ENCODE measurements around the gene ARHGEF2.

ARHGEF2 gene

DNA sequence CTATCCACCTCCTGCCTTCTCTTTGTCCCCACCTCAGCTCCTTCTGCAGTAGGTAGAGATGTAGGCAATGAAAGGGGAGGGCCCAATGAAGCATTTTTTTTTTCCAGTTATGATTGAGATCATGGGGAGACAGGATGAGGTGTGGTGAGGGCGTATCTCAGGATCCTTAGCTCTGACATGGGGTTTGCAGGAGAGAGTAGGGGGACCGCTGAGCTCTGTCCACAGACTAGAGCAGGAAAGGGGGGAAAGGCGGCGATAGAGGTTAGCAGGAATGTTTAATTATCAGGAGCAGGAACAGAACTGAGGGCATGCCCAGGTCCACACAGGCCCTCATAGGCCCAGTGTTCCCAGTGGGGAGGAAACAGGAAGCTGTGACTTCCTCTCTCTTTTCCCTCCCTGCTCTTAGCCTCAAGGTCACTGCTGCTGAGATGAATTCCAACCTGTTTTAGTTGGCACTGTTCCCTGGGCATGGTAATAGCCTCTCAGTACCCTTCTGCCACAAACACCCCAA lies 37.8 kb downstream of the ARHGEF2 start:
- no peak for TF ChIP-seq EZH2phosphoT487 (conservative IDR thresholded peaks at IDR 0.05; ENCODE audit: low read length)
- TF ChIP-seq, protein P1, sequence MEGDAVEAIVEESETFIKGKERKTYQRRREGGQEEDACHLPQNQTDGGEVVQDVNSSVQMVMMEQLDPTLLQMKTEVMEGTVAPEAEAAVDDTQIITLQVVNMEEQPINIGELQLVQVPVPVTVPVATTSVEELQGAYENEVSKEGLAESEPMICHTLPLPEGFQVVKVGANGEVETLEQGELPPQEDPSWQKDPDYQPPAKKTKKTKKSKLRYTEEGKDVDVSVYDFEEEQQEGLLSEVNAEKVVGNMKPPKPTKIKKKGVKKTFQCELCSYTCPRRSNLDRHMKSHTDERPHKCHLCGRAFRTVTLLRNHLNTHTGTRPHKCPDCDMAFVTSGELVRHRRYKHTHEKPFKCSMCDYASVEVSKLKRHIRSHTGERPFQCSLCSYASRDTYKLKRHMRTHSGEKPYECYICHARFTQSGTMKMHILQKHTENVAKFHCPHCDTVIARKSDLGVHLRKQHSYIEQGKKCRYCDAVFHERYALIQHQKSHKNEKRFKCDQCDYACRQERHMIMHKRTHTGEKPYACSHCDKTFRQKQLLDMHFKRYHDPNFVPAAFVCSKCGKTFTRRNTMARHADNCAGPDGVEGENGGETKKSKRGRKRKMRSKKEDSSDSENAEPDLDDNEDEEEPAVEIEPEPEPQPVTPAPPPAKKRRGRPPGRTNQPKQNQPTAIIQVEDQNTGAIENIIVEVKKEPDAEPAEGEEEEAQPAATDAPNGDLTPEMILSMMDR (IDR thresholded peaks at IDR 0.05; ENCODE audit: insufficient read depth, low read length, poor library complexity, severe bottlenecking): no peak
- no peak overlapping the region for H3K4me3 ChIP-seq (ENCODE audit: insufficient read depth, low read length, poor library complexity, severe bottlenecking)
- no peaks in the 10 kb centered on the region for H4K20me1 ChIP-seq (ENCODE audit: low read depth, low read length)
- H3K27me3 ChIP-seq (ENCODE audit: low read length): no peaks in the 10 kb centered on the region
- H3K9me2 ChIP-seq (replicated peaks; ENCODE audit: insufficient read depth, low read length): no peaks in the 10 kb centered on the region
- H3K9me3 ChIP-seq (ENCODE audit: insufficient read depth, low read length): no peaks in the 10 kb centered on the region
- no peaks in the 10 kb centered on the region for H3K36me3 ChIP-seq (ENCODE audit: low read length)
- H3K9ac ChIP-seq (ENCODE audit: low read length): no peak overlapping the region
- H2AFZ ChIP-seq (ENCODE audit: low read depth, low read length, severe bottlenecking): no peak overlapping the region
- H3K79me2 ChIP-seq (ENCODE audit: insufficient read depth, low read length): no peaks in the 10 kb centered on the region
- no peak overlapping the region for H3K27ac ChIP-seq (ENCODE audit: low read depth, low read length)
- H3K4me2 ChIP-seq (ENCODE audit: low read depth, low read length, poor library complexity, severe bottlenecking): no peak overlapping the region
- H3F3A ChIP-seq (ENCODE audit: insufficient read depth): peaks cover 14% of the 10 kb centered on the region

DNA sequence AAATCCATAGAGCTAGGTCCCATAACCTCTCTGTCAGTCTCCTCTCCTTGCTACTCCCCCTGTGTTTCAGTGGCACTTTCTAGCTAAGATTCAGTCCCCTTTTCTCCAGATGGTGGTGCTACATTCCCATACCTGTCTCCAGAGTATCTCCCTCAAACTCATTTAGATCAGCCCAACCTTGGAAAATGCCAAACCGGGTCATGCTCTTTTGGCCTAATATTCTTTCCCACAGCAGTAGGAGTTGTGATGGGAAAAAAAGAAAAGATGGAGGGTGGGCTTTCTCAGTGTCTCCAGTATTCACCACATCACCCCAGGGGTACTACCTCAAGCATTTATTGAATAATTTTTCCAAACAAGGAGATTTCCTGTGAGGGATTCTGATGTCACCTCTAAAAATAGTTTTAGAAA lies 40.1 kb downstream of the ARHGEF2 start:
- Histone ChIP-seq H2AFZ (ENCODE audit: low read depth, low read length, severe bottlenecking) (no peak overlapping the region), H3K27me3 (ENCODE audit: low read length) (no peaks in the 10 kb centered on the region), H3K27ac (ENCODE audit: low read depth, low read length) (no peak overlapping the region), H3K4me2 (ENCODE audit: low read depth, low read length, poor library complexity, severe bottlenecking) (no peak overlapping the region), H3F3A (ENCODE audit: insufficient read depth) (peaks cover 14% of the 10 kb centered on the region), H3K9me2 (replicated peaks; ENCODE audit: insufficient read depth, low read length) (no peaks in the 10 kb centered on the region), H4K20me1 (ENCODE audit: low read depth, low read length) (no peaks in the 10 kb centered on the region), H3K4me3 (ENCODE audit: insufficient read depth, low read length, poor library complexity, severe bottlenecking) (no peak overlapping the region), H3K9me3 (ENCODE audit: insufficient read depth, low read length) (no peaks in the 10 kb centered on the region), H3K9ac (ENCODE audit: low read length) (no peak overlapping the region), H3K36me3 (ENCODE audit: low read length) (peaks cover under 1% of the 10 kb centered on the region; the same call in 1 of the 2 replicates), H3K79me2 (ENCODE audit: insufficient read depth, low read length) (peaks cover 10% of the 10 kb centered on the region)
- no peak for TF ChIP-seq EZH2phosphoT487 (conservative IDR thresholded peaks at IDR 0.05; ENCODE audit: low read length)
- TF ChIP-seq, protein P1 (IDR thresholded peaks at IDR 0.05; ENCODE audit: insufficient read depth, low read length, poor library complexity, severe bottlenecking): peak; percentile 67

DNA sequence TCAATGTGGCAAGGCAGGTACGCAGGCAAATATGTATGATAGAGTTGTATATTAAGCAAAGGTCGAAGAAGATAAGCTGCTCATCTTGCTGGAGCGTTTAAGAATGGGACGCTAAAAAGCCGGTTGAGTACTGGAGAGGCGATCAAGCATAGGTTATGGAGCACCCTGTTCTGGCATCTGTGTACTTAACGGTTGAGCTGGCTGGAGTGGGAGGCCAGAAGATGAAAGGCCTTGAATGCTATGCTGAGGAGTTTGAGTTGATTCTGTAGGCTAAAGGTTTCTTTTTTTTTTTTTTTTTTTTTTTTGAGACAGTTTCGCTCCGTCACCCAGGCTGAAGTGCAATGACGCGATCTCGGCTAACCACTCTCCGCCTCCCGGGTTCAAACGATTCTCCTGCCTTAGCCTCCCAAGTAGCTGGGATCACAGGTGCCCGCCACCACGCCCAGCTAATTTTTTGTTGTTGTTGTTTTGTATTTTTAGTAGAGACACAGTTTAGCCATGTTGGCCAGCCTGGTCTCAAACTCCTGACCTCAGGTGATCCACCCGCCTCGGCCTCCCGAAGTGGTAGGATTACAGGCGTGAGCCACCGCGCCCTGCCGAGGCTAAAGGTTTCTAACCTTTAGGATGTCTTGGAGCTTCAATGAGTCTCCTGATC lies 43.3 kb downstream of the ARHGEF2 start:
- Histone ChIP-seq H4K20me1 (ENCODE audit: low read depth, low read length) (peaks cover 26% of the 10 kb centered on the region), H3K4me3 (ENCODE audit: insufficient read depth, low read length, poor library complexity, severe bottlenecking) (peak overlapping the region; percentile 74), H3K9me3 (ENCODE audit: insufficient read depth, low read length) (no peaks in the 10 kb centered on the region), H2AFZ (ENCODE audit: low read depth, low read length, severe bottlenecking) (peak overlapping the region; percentile 91), H3K9me2 (replicated peaks; ENCODE audit: insufficient read depth, low read length) (no peaks in the 10 kb centered on the region), H3K4me2 (ENCODE audit: low read depth, low read length, poor library complexity, severe bottlenecking) (peak overlapping the region; percentile 99), H3K36me3 (ENCODE audit: low read length) (peaks cover 25% of the 10 kb centered on the region), H3K27ac (ENCODE audit: low read depth, low read length) (peak overlapping the region; percentile 83), H3K79me2 (ENCODE audit: insufficient read depth, low read length) (peaks cover 42% of the 10 kb centered on the region), H3K27me3 (ENCODE audit: low read length) (no peaks in the 10 kb centered on the region), H3K9ac (ENCODE audit: low read length) (peak overlapping the region; percentile 94), H3F3A (ENCODE audit: insufficient read depth) (peaks cover 32% of the 10 kb centered on the region)
- no peak for TF ChIP-seq EZH2phosphoT487 (conservative IDR thresholded peaks at IDR 0.05; ENCODE audit: low read length)
- TF ChIP-seq, protein P1 (IDR thresholded peaks at IDR 0.05; ENCODE audit: insufficient read depth, low read length, poor library complexity, severe bottlenecking): no peak

All from SU-DHL-6 (cell line).